Measurements from ENCODE around the gene PIEZO1.

PIEZO1 gene

GRCh38 chr16:88763502-88764053 lies 21.4 kb downstream of the PIEZO1 start:
- no peak for DNase-seq

GRCh38 chr16:88762941-88763340 lies 22.1 kb downstream of the PIEZO1 start:
- no peak for DNase-seq

- DNase-seq, result no peak
Measured at GRCh38 chr16:88762258-88762870, 22.7 kb downstream of the PIEZO1 start.

GRCh38 chr16:88761830-88762229 lies 23.2 kb downstream of the PIEZO1 start:
- DNase-seq, result no peak

- DNase-seq, result no peak
Measured at GRCh38 chr16:88761143-88761534, 23.9 kb downstream of the PIEZO1 start.

GRCh38 chr16:88760424-88761142 lies 24.4 kb downstream of the PIEZO1 start:
- DNase-seq, result no peak

- no peak for DNase-seq
Measured at GRCh38 chr16:88759976-88760350, 25.1 kb downstream of the PIEZO1 start.

- no peak for DNase-seq
Measured at GRCh38 chr16:88759245-88759975, 25.6 kb downstream of the PIEZO1 start.

- no peak for DNase-seq
Measured at GRCh38 chr16:88758944-88759244, 26.1 kb downstream of the PIEZO1 start.

GRCh38 chr16:88758227-88758943 lies 26.6 kb downstream of the PIEZO1 start:
- DNase-seq, result no peak

GRCh38 chr16:88755745-88756443 lies 29.1 kb downstream of the PIEZO1 start:
- DNase-seq, result no peak

GRCh38 chr16:88754912-88755744 lies 29.9 kb downstream of the PIEZO1 start:
- DNase-seq, result no peak

GRCh38 chr16:88754109-88754911 lies 30.7 kb downstream of the PIEZO1 start:
- DNase-seq, result no peak

GRCh38 chr16:88753602-88754001 lies 31.4 kb downstream of the PIEZO1 start:
- DNase-seq, result no peak

GRCh38 chr16:88753191-88753590 lies 31.8 kb downstream of the PIEZO1 start:
- no peak for DNase-seq

- DNase-seq, result no peak
Measured at GRCh38 chr16:88752386-88753002, 32.5 kb downstream of the PIEZO1 start.

GRCh38 chr16:88750854-88751253 lies 34.2 kb downstream of the PIEZO1 start:
- DNase-seq, result no peak

- no peak for DNase-seq
Measured at GRCh38 chr16:88749358-88749757, 35.7 kb downstream of the PIEZO1 start.

- DNase-seq, result no peak
Measured at GRCh38 chr16:88748364-88748763, 36.7 kb downstream of the PIEZO1 start.

GRCh38 chr16:88747588-88748301 lies 37.3 kb downstream of the PIEZO1 start:
- DNase-seq, result no peak
